Left ventricle myocardium inferior (tissue), 1 donor: ENCODE results near the gene FAM120B. TPM values are rescaled to one million over a fixed set of nuclear protein-coding genes. Genes with fewer than 3 reads are reported as not detected.

ENCODE experiments used
- DNase-seq: peaks from one replicate; pipeline ENCODE4 v3.0.0-alpha.2; 2020
- H3K27ac ChIP-seq: fragments of 200-600 bp; replicated peaks from 2 replicates; pipeline ENCODE4 v1.8.0; 2021
- H3K27me3 ChIP-seq: fragments of 200-600 bp; 2 replicates; pipeline ENCODE4 v1.8.0; 2021; ENCODE audit warnings: low read depth
- H3K36me3 ChIP-seq: fragments of 200-600 bp; 2 replicates; pipeline ENCODE4 v1.8.0; 2021
- H3K4me1 ChIP-seq: fragments of 200-600 bp; 2 replicates; pipeline ENCODE4 v1.8.0; 2021
- H3K4me3 ChIP-seq: fragments of 200-600 bp; 2 replicates; pipeline ENCODE4 v1.8.0; 2021; ENCODE audit warnings: mild to moderate bottlenecking, moderate library complexity
- H3K9me3 ChIP-seq: fragments of 200-600 bp; replicated peaks from 2 replicates; pipeline ENCODE4 v1.8.0; 2021
- intact Hi-C: fragments of 100-400 bp; cut with micrococcal nuclease; formaldehyde crosslinking; loops from one replicate; pipeline ENCODE4 v1.11.0; 2022
- total RNA-seq: library from RNA; stranded (reverse); fragmentation: NEBNext Ultra II Directional; extraction: Animal tissue kit (Norgen Biotek cat#: 25700); gene quantifications from one replicate; pipeline ENCODE4 v1.2.1, GENCODE V29; 2021
- TF ChIP-seq, protein P1 (sequence below): fragments of 200-600 bp; IDR thresholded peaks from 2 replicates; pipeline ENCODE4 v1.8.0; 2021; ENCODE audit warnings: antibody characterized with exemption, mild to moderate bottlenecking, borderline replicate concordance
- donor health status: DM: no; HTN: yes; CAD: no; lungs with severe emphysema.

Gene FAM120B
- total RNA-seq, 1 donor from 2014 or later, result 20.1 TPM

DNA sequence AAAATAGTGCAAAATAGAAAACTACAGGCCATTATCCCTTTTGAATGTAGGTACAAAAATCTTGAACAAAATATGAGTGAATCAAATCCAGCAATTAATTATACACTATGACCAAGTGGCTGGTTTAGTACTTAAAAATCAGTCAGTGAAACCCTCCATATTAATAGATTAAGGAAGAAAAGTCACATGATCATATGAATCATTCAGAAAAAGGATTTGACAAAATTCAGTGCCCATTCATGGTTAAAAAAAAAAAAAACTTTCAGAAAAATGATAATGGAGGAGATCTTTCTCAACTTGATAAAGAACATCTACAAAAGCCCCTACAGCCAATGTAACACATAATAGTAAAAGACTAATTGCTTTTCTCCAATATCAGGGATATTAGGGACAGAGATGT, 75.0 kb downstream of the FAM120B start:
- no peak for DNase-seq
- no peaks in the 10 kb centered on the region for H3K27me3 ChIP-seq
- no peak overlapping the region for H3K4me3 ChIP-seq
- H3K9me3 ChIP-seq, result no peaks in the 10 kb centered on the region
- TF ChIP-seq, protein P1, sequence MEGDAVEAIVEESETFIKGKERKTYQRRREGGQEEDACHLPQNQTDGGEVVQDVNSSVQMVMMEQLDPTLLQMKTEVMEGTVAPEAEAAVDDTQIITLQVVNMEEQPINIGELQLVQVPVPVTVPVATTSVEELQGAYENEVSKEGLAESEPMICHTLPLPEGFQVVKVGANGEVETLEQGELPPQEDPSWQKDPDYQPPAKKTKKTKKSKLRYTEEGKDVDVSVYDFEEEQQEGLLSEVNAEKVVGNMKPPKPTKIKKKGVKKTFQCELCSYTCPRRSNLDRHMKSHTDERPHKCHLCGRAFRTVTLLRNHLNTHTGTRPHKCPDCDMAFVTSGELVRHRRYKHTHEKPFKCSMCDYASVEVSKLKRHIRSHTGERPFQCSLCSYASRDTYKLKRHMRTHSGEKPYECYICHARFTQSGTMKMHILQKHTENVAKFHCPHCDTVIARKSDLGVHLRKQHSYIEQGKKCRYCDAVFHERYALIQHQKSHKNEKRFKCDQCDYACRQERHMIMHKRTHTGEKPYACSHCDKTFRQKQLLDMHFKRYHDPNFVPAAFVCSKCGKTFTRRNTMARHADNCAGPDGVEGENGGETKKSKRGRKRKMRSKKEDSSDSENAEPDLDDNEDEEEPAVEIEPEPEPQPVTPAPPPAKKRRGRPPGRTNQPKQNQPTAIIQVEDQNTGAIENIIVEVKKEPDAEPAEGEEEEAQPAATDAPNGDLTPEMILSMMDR, result no peak
- H3K4me1 ChIP-seq, result peaks cover 21% of the 10 kb centered on the region
- no peak overlapping the region for H3K27ac ChIP-seq
- peaks cover 2% of the 10 kb centered on the region for H3K36me3 ChIP-seq
- intact Hi-C loops, result no loop called here

DNA sequence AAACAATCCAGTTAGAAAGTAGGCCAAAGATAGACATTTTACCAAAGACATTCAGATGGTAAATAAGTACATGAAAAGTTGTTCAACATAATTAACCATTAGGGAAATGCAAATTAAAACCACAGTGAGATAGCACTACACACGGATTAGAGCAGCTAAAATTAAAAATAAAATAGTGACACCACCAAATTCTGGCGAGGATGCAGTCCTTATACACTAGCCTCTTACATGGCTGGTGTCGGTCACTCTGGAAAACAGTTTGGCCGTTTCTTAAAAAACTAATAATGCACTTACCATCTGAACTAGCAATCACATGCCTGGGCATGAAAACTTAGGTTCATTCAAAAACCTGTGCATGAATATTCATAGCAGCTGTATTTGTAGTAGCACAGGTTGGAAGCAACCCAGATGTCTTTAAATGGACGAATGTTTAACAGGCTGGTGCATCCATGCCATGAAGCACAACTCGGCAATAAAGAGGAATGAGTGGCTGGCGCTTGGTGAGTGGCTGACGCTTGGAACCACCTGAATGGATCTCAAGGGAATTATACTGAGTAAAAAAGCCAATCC, 77.0 kb downstream of the FAM120B start:
- Histone ChIP-seq H3K27ac (no peak overlapping the region), H3K36me3 (peaks cover 9% of the 10 kb centered on the region), H3K4me3 (no peak overlapping the region), H3K27me3 (no peaks in the 10 kb centered on the region), H3K4me1 (peaks cover 14% of the 10 kb centered on the region), H3K9me3 (no peaks in the 10 kb centered on the region)
- intact Hi-C loops, result no loop called here
- DNase-seq, result no peak
- TF ChIP-seq, protein P1, result no peak

DNA sequence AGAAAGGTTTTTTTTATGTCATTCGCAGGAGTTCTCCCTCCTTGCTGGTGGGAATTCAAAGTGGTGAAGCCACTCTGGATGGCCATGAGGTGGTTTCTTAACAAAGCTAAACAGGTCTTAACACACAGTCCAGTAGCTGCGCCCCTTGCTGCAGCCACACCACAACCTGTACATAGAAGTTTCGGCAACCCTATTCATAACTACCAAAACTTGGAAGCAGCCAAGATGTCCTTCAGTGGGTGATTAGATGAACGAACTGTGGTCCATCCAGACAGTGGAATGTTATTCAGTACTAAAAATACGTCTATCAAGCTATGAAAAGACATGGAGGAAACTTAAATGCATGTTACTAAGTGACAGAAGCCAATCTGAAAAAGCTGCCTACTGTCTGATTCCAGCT, 78.9 kb downstream of the FAM120B start:
- H3K36me3 ChIP-seq, result peaks cover 25% of the 10 kb centered on the region
- TF ChIP-seq, protein P1, result no peak
- DNase-seq, result no peak
- no peaks in the 10 kb centered on the region for H3K9me3 ChIP-seq
- H3K4me3 ChIP-seq, result no peak overlapping the region
- peaks cover 21% of the 10 kb centered on the region for H3K4me1 ChIP-seq
- intact Hi-C loops, result no loop called here
- H3K27me3 ChIP-seq, result no peaks in the 10 kb centered on the region
- no peak overlapping the region for H3K27ac ChIP-seq

DNA sequence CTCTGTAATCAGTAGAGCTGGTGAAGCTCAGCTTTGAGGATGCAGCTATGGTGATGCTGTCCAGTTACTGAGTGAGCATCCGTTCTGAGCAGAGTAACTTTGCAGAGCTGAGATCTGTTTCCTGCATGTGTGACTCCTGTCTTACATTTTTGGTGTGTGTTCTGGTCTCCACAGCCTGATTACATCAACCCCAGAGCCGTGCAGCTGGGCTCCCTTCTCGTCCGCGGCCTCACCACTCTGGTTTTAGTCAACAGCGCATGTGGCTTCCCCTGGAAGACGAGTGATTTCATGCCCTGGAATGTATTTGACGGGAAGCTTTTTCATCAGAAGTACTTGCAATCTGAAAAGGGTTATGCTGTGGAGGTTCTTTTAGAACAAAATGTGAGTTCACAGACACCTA, 81.6 kb downstream of the FAM120B start:
- Histone ChIP-seq H3K36me3 (peaks cover 51% of the 10 kb centered on the region), H3K27me3 (no peaks in the 10 kb centered on the region), H3K4me1 (peaks cover 21% of the 10 kb centered on the region), H3K4me3 (no peak overlapping the region), H3K9me3 (no peaks in the 10 kb centered on the region), H3K27ac (no peak overlapping the region)
- no peak for DNase-seq
- intact Hi-C loops, result no loop called here
- TF ChIP-seq, protein P1, result no peak

DNA sequence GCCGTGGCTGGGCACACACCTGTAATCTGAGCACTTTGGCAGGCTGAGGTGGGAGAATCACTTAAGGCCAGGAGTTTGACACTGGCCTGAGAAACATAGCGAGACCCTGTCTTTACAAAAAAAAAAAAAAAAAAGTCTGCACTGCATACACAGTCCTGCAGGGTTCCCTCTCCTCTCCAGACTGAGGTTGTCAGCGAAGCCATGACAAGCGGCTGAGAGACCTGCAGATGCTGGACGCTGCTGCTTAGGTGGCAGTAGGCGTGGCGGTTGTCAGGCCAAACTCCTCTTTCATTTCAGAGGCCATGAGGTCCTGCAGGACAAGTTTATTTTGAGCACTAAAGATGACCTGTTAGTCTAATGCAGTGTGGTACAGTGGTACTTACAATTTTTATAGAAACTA, 86.5 kb downstream of the FAM120B start:
- intact Hi-C loops, result no loop called here
- Histone ChIP-seq H3K4me1 (peaks cover 11% of the 10 kb centered on the region), H3K27me3 (no peaks in the 10 kb centered on the region), H3K27ac (no peak overlapping the region), H3K9me3 (no peaks in the 10 kb centered on the region), H3K36me3 (peaks cover 95% of the 10 kb centered on the region), H3K4me3 (no peak overlapping the region)
- TF ChIP-seq, protein P1, result no peak
- DNase-seq, result no peak
